GM18511 (cell line): ENCODE measurements around the gene SCLY.

ENCODE experiments used
- ATAC-seq: cut with Tn5 transposase; IDR thresholded peaks from one replicate; pipeline ENCODE4 v1.9.1; 2021; ENCODE audit warnings: mild to moderate bottlenecking, moderate library complexity; ENCODE audit not compliant: unreplicated experiment

Gene SCLY

DNA sequence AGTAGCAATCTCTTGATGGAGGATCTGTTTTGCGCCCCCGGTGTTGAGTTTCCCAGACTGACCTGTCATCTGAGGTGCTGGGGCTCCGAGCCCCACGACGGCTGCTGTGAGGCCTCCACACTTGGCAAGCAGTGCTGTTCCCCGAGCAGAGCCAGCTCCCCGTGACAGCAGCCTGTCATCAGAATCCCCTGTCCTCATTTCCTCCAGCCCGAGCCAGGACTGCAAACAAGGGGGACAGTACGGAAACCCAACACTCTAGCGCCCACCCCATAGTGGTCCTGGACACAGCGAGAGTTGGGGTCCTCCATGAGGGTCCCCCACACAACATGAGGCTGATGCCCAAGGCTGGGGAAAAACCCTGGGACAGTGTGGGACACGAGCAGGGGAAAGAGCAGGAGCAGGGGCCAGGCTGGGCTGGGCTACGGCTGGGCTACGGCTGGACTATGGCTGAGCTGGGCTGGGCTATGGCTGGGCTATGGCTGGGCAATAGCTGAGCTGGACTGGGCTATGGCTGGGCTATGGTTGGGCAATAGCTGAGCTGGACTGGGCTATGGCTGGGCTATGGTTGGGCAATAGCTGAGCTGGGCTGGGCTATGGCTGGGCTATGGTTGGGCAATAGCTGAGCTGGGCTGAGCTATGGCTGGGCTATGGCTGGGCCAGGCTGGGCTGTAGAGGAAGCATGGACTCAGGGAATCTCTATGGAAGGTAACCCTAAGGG, 76.2 kb downstream of the SCLY start:
- ATAC-seq, result no peak

DNA sequence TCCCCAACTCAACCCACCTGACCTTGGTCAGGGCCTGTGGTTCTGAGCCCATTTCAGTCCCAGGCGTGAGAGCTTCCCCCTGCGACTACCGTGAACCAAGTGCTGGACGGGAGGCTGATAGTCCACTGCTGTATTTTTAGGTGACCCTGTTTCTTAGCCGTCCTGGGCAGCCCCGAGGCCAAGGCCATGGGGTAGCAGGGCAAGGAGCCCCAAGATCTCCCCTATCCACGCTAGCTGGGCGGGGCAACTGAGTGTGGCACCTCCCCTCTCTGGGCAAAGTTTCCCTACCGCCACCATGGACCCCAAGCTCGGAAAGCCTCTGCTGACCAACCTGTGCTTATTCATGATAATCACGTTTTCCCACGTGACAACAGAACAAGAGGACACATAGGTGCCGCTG, 77.1 kb downstream of the SCLY start:
- no peak for ATAC-seq

DNA sequence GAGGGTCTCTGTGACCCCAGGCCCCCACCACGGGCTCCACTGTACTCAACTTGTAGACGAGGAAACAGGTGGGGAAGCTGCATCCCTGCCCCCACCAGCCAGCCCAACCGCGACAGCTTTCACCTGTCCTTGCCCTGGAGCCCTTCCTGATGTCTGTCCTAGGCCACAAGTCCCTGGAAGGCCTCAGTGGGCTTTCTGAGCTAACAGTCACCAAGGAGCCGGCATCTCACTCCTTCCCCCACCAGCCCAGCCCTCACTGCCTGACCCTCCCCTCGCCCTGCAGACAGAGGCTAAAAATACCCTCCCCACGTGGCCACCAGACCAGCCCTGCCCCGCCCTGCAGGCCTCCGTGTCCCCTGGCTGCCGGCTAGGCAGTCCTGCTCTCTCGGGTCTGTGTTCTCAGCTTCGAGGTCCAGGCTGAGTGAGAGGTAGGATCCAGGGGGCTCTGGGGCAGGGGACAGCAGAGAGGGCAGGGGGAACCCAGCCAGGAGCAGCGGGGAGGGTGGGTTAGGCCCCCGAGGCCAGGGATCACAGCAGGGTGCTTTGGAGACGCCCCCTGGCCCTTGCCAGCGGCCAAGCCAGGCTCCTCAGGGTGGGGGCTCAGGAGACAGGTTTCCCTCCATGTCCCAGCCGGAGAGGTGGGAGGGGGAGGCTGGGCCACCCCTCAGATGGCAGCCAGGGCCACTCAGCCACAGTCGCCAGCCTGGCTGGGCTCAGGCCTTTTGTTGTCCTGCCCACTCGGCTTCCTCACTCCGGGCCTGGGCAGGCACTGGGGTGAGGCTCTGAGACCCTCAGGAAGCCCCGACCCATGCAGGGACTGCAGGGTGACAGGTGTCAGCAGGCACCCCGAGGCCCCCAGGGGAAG, 77.8 kb downstream of the SCLY start, which contains the start of gene KLHL30:
KLHL30 (plus strand) TSS at position 338 of the 865 bp plus-strand sequence. CDS start 2,087 bp downstream, outside the sequence.
- ATAC-seq, result no peak

DNA sequence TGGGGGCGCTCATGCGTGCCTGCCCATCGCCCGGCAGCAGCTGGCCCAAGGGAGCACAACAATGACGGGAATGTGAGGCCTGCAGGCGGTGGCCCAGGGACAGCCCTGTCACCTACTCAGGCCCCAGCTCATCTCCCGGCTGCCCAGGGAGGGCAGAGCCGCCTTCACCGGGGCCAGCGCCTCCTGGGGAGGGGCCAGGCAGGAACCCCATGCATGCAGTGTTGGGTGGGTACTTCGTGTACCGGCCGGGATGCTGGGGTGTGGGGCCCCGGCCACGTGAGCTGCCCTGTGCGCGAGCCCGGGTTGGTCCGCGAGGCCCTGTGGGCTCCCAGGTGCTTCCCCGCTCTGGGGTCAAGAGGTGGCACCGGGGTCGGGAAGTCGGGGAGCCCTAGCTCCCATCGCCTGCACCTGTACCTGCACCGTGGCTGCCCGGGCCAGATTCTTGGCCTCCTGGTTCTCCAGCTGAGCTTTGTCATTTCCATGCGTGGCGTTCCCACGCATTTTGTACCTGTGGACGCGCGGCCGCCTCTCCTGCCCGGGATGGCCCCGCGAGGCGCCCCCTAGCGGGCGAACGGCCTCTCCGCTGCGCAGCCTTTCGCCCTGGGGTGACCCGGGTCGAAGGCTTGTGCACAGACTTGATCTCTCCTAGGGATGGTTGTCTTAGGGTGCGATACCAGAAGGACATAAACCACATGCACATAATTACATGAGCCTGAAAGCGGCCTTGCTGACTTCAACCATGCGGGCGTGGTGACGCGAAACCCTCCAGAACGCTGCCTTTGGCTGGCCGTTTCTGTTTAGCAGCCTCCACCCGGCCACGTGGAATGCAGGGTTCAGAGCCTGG, 78.6 kb downstream of the SCLY start:
- no peak for ATAC-seq

DNA sequence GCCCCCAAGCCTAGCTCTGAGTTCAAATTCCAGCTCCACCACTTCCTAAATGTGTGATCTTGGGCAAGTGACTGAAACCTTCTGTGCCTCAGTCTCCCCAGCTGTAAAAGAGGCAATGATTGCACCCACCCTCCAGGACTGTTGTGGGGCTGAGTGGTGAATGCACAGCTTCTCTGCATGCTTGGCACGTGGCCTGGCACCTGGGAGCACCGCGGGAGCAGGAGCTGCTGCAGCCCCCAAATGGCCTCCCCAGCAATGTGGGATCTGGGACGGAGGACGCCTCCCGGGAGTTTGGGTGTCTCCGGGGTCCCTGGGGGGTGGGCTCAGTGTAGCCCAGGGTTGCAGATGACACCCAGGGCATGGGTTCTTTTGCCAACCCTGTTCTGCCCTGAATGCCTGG, 79.2 kb downstream of the SCLY start:
- ATAC-seq, result no peak

DNA sequence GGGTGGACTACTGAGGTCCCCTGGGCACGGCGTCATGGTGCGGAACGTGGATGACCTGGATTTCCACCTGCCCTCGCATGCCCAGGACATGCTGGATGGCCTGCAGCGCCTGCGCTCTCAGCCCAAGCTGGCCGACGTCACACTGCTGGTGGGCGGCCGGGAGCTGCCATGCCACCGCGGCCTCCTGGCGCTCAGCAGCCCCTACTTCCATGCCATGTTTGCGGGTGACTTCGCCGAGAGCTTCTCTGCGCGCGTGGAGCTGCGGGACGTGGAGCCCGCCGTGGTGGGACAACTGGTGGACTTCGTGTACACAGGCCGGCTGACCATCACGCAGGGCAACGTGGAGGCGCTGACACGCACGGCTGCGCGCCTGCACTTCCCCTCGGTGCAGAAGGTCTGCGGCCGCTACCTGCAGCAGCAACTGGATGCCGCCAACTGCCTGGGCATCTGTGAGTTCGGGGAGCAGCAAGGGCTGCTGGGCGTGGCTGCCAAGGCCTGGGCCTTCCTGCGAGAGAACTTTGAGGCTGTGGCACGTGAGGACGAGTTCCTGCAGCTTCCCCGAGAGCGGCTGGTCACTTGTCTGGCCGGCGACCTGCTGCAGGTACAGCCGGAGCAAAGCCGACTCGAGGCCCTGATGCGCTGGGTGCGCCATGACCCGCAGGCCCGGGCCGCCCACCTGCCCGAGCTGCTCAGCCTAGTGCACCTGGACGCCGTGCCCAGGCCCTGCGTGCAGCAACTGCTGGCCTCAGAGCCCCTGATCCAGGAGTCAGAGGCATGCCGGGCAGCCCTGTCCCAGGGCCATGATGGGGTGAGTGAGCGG, 80.1 kb downstream of the SCLY start:
- ATAC-seq, result no peak

DNA sequence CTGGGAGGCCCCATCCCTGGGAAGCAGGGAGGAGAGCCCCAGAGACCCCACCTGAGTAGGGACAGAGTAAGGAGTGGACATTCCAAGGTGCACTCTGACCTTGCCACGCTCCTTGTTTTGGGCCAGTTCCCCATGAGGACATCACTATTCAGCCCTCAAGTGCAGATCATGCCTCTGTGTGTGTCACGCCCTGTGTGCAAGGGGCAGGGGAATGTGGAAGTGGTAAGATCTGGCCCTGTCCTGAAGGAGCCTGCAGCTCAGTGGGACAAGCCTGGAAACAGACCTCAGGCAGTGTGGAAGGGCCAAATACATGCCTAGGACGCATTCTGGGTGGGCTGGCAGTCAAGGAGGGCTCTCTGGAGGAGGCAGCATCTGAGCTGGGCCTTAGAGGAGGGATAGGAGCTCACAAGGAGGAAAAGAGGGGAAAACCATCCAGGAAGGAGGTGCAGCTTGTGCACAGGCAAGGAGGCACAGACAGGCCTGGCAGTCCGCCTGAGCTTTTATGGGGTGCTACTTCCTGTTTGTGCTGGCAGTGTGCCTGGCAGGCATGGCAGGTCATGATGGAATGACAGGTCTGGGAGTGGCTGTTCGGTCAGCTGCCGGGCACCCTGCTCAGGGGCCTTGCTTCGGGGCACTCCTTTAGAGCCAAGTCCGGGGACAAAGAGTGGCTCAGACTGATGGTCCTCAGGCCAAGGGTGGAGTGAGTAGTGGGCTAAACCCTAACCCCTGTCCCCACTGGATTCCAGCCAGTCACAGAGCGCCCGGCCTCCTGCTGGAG, 80.9 kb downstream of the SCLY start:
- no peak for ATAC-seq

DNA sequence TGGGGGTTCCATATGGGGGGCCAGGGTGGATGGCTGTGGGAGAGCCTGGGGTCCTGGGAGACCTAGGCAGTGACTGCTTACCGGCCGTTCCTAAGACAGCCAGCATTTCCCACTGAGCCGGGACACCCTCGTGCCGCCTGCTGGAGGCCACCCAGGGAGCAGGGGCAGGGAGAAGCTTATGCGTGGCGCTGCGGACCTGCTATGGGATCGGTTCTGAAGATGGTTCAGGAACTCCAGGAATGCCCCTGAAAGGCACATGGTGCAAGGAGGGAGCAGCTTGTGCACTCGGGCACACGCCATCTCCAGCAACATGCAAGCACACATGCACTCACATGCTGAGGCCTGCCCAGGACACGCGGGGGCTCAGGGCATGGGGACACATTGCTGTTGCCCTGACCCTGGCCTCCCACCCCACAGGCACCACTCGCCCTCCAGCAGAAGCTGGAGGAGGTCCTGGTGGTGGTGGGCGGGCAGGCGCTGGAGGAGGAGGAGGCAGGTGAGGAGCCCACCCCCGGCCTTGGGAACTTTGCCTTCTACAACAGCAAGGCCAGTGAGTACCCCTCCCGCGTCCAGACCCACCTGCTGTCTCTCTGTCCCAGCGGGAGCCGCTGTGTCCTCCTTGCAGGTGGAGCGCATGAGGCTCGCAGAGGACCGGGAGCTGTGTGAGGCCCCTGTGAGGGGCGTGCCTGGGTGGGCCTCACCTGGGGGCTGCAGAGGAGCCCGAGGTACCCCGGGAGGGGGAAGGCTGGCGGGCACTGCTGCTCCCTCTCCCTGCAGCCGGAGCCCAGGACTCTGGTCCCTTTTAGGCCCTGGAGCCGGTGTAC, 81.8 kb downstream of the SCLY start:
- no peak for ATAC-seq

DNA sequence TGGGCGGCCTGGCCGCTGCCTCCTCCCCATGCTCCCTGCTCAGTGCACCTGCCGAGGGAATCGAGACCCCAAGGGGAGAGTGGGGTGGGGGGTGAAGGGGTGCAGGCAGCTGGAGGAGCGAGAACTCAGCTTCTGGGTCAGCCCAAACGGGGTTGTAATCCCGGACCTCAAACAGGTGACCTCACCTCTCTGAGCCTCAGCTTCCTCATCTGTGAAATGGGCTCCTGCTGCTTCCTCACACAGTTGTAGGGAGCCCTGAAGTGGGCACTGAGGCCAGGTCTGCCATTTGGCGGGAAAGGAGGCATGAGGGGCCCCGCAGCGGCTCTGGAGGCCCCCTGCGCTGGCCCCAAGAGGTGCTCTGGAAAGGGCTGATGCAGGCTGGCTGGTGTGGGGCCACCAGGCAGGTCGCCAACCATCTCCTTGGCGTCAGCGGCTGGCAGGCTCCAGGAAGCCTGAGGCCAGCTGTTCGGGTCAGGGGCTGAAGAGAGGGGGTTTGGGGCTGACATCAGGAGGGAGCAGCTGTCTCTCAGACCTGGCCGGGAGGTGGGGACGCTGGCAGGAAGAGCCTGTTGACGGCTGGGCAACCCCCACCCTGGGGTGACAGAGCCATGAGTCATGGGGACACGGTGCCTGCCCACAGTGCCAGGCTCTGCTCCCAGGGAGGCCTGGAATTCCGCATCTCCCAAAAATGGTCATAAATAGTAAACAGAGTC, 82.6 kb downstream of the SCLY start:
- ATAC-seq, result no peak

DNA sequence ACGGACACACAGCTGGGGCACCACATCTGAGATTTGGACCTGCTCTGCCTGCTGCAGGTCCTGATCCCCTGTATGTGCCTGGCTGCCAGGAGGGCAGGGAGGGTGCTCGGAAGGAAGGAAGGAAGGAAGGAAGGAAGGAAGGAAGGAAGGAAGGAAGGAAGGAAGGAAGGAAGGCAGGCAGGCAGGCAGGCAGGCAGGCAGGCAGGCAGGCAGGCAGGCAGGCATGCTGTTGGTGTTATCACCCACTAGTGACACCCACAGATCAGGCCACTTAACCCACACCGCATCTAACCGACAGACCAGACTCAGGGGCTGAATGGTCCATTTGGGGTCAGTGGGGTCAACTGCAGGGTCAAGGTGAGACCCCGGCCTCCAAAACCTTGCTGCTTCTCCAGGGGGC, 83.5 kb downstream of the SCLY start:
- no peak for ATAC-seq

DNA sequence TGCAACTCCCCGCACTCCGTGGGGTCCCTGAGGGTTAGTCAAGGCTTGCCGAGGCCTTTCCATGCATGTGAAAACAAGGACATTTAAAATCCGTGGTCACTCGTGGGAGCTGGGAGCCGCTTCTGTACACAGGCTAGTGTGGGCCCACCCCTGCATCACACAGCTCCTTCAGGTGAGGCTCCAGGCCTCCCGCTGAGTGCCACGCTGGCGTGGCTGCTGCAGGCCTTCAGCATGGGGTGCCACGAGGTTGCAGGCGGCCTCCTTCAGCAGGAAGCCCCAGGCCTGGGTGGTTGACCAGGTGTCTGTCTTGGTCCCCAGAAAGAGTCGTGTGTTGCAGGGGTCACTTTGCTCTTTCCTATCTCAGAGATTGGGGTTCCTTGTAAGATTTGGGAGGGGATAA, 84.2 kb downstream of the SCLY start:
- no peak for ATAC-seq

DNA sequence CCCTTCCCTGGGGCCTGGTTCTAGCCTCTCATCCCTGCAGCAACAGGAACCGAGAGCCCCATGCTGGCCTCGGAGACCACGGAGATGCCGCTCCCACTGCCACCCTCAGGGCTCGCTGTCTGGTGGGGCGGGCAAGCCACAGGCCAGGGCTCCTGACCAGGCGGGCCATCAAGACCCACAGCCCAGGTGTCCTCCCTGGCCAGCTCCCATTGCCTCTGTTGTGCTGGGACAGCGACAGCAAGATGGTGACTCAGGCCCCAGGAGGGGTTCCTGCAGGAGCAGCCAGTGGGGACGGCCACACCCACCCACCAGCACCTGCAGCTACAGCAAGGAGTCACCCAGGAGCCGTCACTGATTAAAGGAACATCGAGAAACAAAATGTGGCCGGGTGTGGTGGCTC, 85.0 kb downstream of the SCLY start:
- ATAC-seq, result no peak

DNA sequence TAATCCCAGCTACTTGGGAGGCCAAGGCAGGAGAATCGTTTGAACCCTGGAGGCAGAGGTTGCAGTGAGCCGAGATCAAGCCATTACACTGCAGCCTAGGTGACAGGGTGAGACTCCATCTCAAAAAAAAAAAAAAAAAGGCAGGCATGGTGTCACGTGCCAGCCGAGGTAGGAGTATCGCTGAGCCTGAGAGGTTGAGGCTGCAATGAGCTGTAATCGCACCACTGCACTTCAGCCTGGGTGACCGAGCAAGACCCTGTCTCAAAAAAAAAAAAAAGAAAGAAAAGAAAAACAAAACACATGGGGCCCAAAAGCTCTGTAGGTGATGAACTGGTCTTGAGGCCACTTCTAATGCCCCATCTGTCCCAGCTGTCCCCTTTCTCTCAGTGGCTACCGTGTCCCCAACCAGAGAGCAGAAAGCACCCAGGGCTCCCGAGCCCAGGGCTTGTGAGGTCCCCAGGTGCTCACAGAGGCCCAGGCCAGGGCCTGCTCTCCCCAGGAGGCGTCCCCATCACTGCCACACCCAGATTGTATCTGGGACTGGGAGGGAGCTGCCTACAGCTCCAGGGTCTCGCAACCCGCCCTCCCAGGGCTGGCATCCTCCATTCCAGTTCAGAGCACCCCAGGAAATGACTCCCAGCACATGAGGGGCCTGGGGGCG, 86.2 kb downstream of the SCLY start:
- ATAC-seq, result no peak

DNA sequence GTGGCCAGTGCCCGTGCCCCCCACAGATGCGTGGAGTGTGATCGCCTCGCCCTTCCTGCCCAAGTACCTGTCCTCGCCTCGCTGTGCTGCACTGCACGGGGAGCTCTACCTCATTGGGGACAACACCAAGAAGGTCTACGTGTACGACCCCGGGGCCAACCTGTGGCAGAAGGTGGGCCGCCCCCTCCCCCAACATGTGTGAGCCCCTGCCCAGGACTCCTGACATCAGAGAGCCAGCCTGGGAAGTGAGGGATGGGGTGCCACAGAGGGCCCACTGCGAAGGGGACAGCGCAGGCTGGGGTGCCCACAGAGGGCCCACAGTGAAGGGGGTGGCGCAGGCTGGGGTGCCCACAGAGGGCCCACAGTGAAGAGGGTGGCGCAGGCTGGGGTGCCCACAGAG, 88.2 kb downstream of the SCLY start:
- ATAC-seq, result no peak
